Glutamatergic neuron (in vitro differentiated cells): Measurements from ENCODE around the gene KLK6. TPM values are rescaled to one million over a fixed set of nuclear protein-coding genes. Genes with fewer than 3 reads are reported as not detected.

Experiments
- DNase-seq: peaks from one replicate; pipeline ENCODE4 v3.0.0; 2022
- H3K27ac Mint-ChIP-seq: one replicate; pipeline ENCODE4 v1.8.0; 2020; ENCODE audit warnings: mild to moderate bottlenecking, mixed read lengths, inconsistent platforms; ENCODE audit not compliant: unreplicated experiment
- H3K27me3 Mint-ChIP-seq: one replicate; pipeline ENCODE4 v1.8.0; 2020; ENCODE audit warnings: mild to moderate bottlenecking, moderate library complexity, mixed read lengths, inconsistent platforms; ENCODE audit not compliant: unreplicated experiment
- H3K36me3 Mint-ChIP-seq: one replicate; pipeline ENCODE4 v1.8.0; 2020; ENCODE audit warnings: mild to moderate bottlenecking, mixed read lengths, inconsistent platforms; ENCODE audit not compliant: unreplicated experiment
- H3K4me1 Mint-ChIP-seq: one replicate; pipeline ENCODE4 v1.8.0; 2020; ENCODE audit warnings: mild to moderate bottlenecking, low read depth, mixed read lengths, inconsistent platforms; ENCODE audit not compliant: unreplicated experiment
- H3K4me3 Mint-ChIP-seq: one replicate; pipeline ENCODE4 v1.8.0; 2020; ENCODE audit warnings: mild to moderate bottlenecking, mixed read lengths, inconsistent platforms; ENCODE audit not compliant: unreplicated experiment
- H3K9me3 Mint-ChIP-seq: one replicate; pipeline ENCODE4 v1.8.0; 2020; ENCODE audit warnings: mild to moderate bottlenecking, moderate library complexity, mixed read lengths, inconsistent platforms; ENCODE audit not compliant: unreplicated experiment
- CTCF ChIP-seq: fragments of 200-600 bp; sonication (generic); IDR thresholded peaks from one replicate; pipeline ENCODE4 v1.5.0; 2021; ENCODE audit not compliant: partially characterized antibody, unreplicated experiment
- long read RNA-seq: library from polyadenylated mRNA; unstranded; transcript quantifications from one replicate; pipeline ENCODE4 v2.0.0, GENCODE V29; 2020; ENCODE audit not compliant: unreplicated experiment
- total RNA-seq: library from RNA; stranded (reverse); fragmentation: NEBNext Ultra II Directional; extraction: Animal tissue kit (Norgen Biotek cat#: 25700); gene quantifications from one replicate; pipeline ENCODE4 v1.2.1, GENCODE V29; 2021; ENCODE audit not compliant: unreplicated experiment

Gene KLK6
- total RNA-seq = not detected
- long read RNA-seq = 0 reads

GRCh38 chr19:50969413-50969760, at the start of gene KLK6:
Gene KLK6 (minus strand): TSS chr19:50969591. CDS start chr19:50968104, 1,487 bp downstream.
- Mint-ChIP-seq H3K9me3 (no peaks in the 10 kb centered on the region), H3K4me1 (peaks cover 2% of the 10 kb centered on the region), H3K4me3 (peak within 1 kb of the TSS; percentile 28), H3K27me3 (peaks cover 6% of the 10 kb centered on the region), H3K27ac (no peak within 1 kb of the TSS), H3K36me3 (no peaks in the 10 kb centered on the region)
- DNase-seq = no peak
- TF ChIP-seq CTCF = no peak

- TF ChIP-seq CTCF = no peak
- Mint-ChIP-seq H3K27ac (no peak overlapping the region), H3K4me1 (peaks cover 4% of the 10 kb centered on the region), H3K27me3 (peaks cover 22% of the 10 kb centered on the region), H3K9me3 (peaks cover 5% of the 10 kb centered on the region), H3K36me3 (peaks cover 5% of the 10 kb centered on the region), H3K4me3 (peak overlapping the region; percentile 92)
- peak; percentile 35 for DNase-seq
These were observed 49.6 kb upstream of the KLK6 start for GRCh38 chr19:51018745-51019543.

GRCh38 chr19:51016798-51017683, 47.6 kb upstream of the KLK6 start:
- peaks cover 25% of the 10 kb centered on the region for H3K27me3 Mint-ChIP-seq
- H3K27ac Mint-ChIP-seq = no peak overlapping the region
- peak overlapping the region; percentile 87 for H3K4me3 Mint-ChIP-seq
- DNase-seq = peak; percentile 84
- peaks cover 5% of the 10 kb centered on the region for H3K9me3 Mint-ChIP-seq
- peaks cover 4% of the 10 kb centered on the region for H3K4me1 Mint-ChIP-seq
- H3K36me3 Mint-ChIP-seq = peaks cover 5% of the 10 kb centered on the region
- peak; percentile 87 for TF ChIP-seq CTCF

- H3K4me1 Mint-ChIP-seq = peaks cover 4% of the 10 kb centered on the region
- peaks cover 5% of the 10 kb centered on the region for H3K9me3 Mint-ChIP-seq
- no peak overlapping the region for H3K4me3 Mint-ChIP-seq
- peaks cover 5% of the 10 kb centered on the region for H3K36me3 Mint-ChIP-seq
- peaks cover 25% of the 10 kb centered on the region for H3K27me3 Mint-ChIP-seq
- no peak overlapping the region for H3K27ac Mint-ChIP-seq
- no peak for DNase-seq
- no peak for TF ChIP-seq CTCF
These were observed 46.4 kb upstream of the KLK6 start for GRCh38 chr19:51015691-51016267.
